Measurements from ENCODE around the gene NETO2. TPM values are rescaled to one million over a fixed set of nuclear protein-coding genes. Genes with fewer than 3 reads are reported as not detected.
"Not testable (repeated sequence)": the region's sequence is repeated elsewhere in the genome, so short reads cannot be mapped to it uniquely, and the experiment has no call there.

The NETO2 gene
- total RNA-seq (4.8 TPM), polyA plus RNA-seq (ENCODE audit: insufficient read depth, low read depth, low replicate concordance) (1.4 TPM)
- long read RNA-seq, donor 1, full-length matches to known transcripts = 3 of 3 reads
- long read RNA-seq, donor 1, partial matches to known transcripts = 0 of 3 reads
- long read RNA-seq, donor 1, other reads (novel, unspliced or antisense) = 0 of 3 reads
- long read RNA-seq, donor 2, full-length matches to known transcripts = 4 of 4 reads
- long read RNA-seq, donor 2, partial matches to known transcripts = 0 of 4 reads
- long read RNA-seq, donor 2, other reads (novel, unspliced or antisense) = 0 of 4 reads
- long read RNA-seq, donor 3, full-length matches to known transcripts = 5 of 5 reads
- long read RNA-seq, donor 3, partial matches to known transcripts = 0 of 5 reads
- long read RNA-seq, donor 3, other reads (novel, unspliced or antisense) = 0 of 5 reads
- long read RNA-seq, donor 4, full-length matches to known transcripts = 3 of 3 reads
- long read RNA-seq, donor 4, partial matches to known transcripts = 0 of 3 reads
- long read RNA-seq, donor 4, other reads (novel, unspliced or antisense) = 0 of 3 reads
- long read RNA-seq, donor 5 = 0 reads
- long read RNA-seq, donor 6, full-length matches to known transcripts = 3 of 3 reads
- long read RNA-seq, donor 6, partial matches to known transcripts = 0 of 3 reads
- long read RNA-seq, donor 6, other reads (novel, unspliced or antisense) = 0 of 3 reads
- long read RNA-seq, donor 7, full-length matches to known transcripts = 5 of 7 reads
- long read RNA-seq, donor 7, partial matches to known transcripts = 0 of 7 reads
- long read RNA-seq, donor 7, other reads (novel, unspliced or antisense) = 2 of 7 reads
- long read RNA-seq, donor 8, full-length matches to known transcripts = 2 of 2 reads
- long read RNA-seq, donor 8, partial matches to known transcripts = 0 of 2 reads
- long read RNA-seq, donor 8, other reads (novel, unspliced or antisense) = 0 of 2 reads
- long read RNA-seq, donor 9, full-length matches to known transcripts = 3 of 3 reads
- long read RNA-seq, donor 9, partial matches to known transcripts = 0 of 3 reads
- long read RNA-seq, donor 9, other reads (novel, unspliced or antisense) = 0 of 3 reads
- long read RNA-seq, donor 10, full-length matches to known transcripts = 3 of 3 reads
- long read RNA-seq, donor 10, partial matches to known transcripts = 0 of 3 reads
- long read RNA-seq, donor 10, other reads (novel, unspliced or antisense) = 0 of 3 reads

- no peaks in the 10 kb centered on the region for H3K9me3 ChIP-seq (ENCODE audit: control insufficient read depth in 2 of 3, insufficient read depth in 1 of 3, low read length in 3 of 3)
- DNase-seq = peak; percentile 76 to 84 (median 84)
- no peak within 1 kb of the TSS for H3K9ac ChIP-seq (ENCODE audit: low read length in 3 of 3)
- intact Hi-C loops (cut with DNase I) = loop anchor here (5.0 kb wide), 1 partner anchor 1018 kb away; no protein-coding TSS in a partner anchor
- FAIRE-seq = no peak
- TF ChIP-seq, protein P1, sequence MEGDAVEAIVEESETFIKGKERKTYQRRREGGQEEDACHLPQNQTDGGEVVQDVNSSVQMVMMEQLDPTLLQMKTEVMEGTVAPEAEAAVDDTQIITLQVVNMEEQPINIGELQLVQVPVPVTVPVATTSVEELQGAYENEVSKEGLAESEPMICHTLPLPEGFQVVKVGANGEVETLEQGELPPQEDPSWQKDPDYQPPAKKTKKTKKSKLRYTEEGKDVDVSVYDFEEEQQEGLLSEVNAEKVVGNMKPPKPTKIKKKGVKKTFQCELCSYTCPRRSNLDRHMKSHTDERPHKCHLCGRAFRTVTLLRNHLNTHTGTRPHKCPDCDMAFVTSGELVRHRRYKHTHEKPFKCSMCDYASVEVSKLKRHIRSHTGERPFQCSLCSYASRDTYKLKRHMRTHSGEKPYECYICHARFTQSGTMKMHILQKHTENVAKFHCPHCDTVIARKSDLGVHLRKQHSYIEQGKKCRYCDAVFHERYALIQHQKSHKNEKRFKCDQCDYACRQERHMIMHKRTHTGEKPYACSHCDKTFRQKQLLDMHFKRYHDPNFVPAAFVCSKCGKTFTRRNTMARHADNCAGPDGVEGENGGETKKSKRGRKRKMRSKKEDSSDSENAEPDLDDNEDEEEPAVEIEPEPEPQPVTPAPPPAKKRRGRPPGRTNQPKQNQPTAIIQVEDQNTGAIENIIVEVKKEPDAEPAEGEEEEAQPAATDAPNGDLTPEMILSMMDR (IDR thresholded peaks at IDR 0.05; ENCODE audit: borderline replicate concordance, extremely low read depth, insufficient read depth) = peak; percentile 20
- no peaks in the 10 kb centered on the region for H3K27me3 ChIP-seq (ENCODE audit: control insufficient read depth, insufficient read depth, low read length)
- no peaks in the 10 kb centered on the region for H3K36me3 ChIP-seq (ENCODE audit: control insufficient read depth in 2 of 3, insufficient read depth in 3 of 3, low read length in 3 of 3)
- no peak within 1 kb of the TSS for H3K27ac ChIP-seq (ENCODE audit: low read depth in 2 of 2, low read length in 2 of 2)
- H3K4me3 ChIP-seq (ENCODE audit: low read length in 3 of 3) = peak within 1 kb of the TSS; percentile 31 to 51 (median 44)
- H3K4me1 ChIP-seq (ENCODE audit: control insufficient read depth in 2 of 3, insufficient read depth in 2 of 3, low read depth in 1 of 3, low read length in 3 of 3) = peaks cover 0 to 8% (median 5%) of the 10 kb centered on the region in 3 donors
Measured at GRCh38 chr16:47143677-47144558, at the start of gene NETO2. Gene NETO2, minus strand, starts transcription at chr16:47143945. Its CDS starts 333 bp downstream, at chr16:47143612.

DNA sequence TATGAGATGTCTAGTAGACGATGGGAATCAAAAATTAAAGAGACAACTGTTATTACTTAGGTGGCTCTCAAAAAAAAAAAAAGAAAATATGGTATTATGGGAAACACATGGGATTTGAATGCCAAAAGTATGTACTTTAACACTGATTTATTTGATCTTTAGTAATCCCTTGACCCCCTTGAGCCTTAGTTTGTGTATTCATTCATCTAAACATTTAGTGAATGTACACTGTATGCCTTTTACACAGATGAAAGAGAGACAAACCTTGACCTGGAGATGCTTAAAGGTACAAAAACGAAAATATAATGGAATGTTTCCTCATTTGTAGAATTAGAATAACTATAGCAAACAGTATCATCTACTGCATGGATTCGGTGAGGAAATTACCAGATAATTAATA is 38.6 kb upstream of the NETO2 start:
- FAIRE-seq (no peak), DNase-seq (no peak)
- intact Hi-C loops (cut with DNase I) = no loop called here
- Histone ChIP-seq H3K27ac (ENCODE audit: low read depth in 2 of 2, low read length in 2 of 2) (no peak overlapping the region), H3K4me1 (ENCODE audit: control insufficient read depth in 2 of 3, insufficient read depth in 2 of 3, low read depth in 1 of 3, low read length in 3 of 3) (no peaks in the 10 kb centered on the region), H3K9ac (ENCODE audit: low read length in 3 of 3) (no peak overlapping the region), H3K36me3 (ENCODE audit: control insufficient read depth in 2 of 3, insufficient read depth in 3 of 3, low read length in 3 of 3) (no peaks in the 10 kb centered on the region), H3K9me3 (ENCODE audit: control insufficient read depth in 2 of 3, insufficient read depth in 1 of 3, low read length in 3 of 3) (no peaks in the 10 kb centered on the region), H3K4me3 (ENCODE audit: low read length in 3 of 3) (no peak overlapping the region), H3K27me3 (ENCODE audit: control insufficient read depth, insufficient read depth, low read length) (no peaks in the 10 kb centered on the region)
- TF ChIP-seq, protein P1 (IDR thresholded peaks at IDR 0.05; ENCODE audit: borderline replicate concordance, extremely low read depth, insufficient read depth) = no peak

- H3K9ac ChIP-seq (ENCODE audit: low read length in 3 of 3); H3K36me3 ChIP-seq (ENCODE audit: control insufficient read depth in 2 of 3, insufficient read depth in 3 of 3, low read length in 3 of 3); H3K27me3 ChIP-seq (ENCODE audit: control insufficient read depth, insufficient read depth, low read length); FAIRE-seq; DNase-seq; H3K4me1 ChIP-seq (ENCODE audit: control insufficient read depth in 2 of 3, insufficient read depth in 2 of 3, low read depth in 1 of 3, low read length in 3 of 3); H3K4me3 ChIP-seq (ENCODE audit: low read length in 3 of 3); H3K27ac ChIP-seq (ENCODE audit: low read depth in 2 of 2, low read length in 2 of 2); H3K9me3 ChIP-seq (ENCODE audit: control insufficient read depth in 2 of 3, insufficient read depth in 1 of 3, low read length in 3 of 3); intact Hi-C loops (cut with DNase I): not testable (repeated sequence)
Measured at GRCh38 chr16:47181066-47181465, 37.3 kb upstream of the NETO2 start.
